Subcutaneous adipose tissue (tissue), 4 donors: ENCODE measurements around the gene RSPH6A. TPM values are rescaled to one million over a fixed set of nuclear protein-coding genes. Genes with fewer than 3 reads are reported as not detected.

Experiments used
- total RNA-seq, 4 donors: library from RNA; depleted of rRNA; stranded (reverse); fragments of >200 nt; gene quantifications; one replicate each; pipeline ENCODE4 v1.1.0, GENCODE V29; 2016
- TF ChIP-seq, protein P1 (sequence below): fragments of 450-650 bp; IDR thresholded peaks from one replicate; pipeline ENCODE4 v1.5.1; 2016; ENCODE audit warnings: low read depth, mild to moderate bottlenecking, control low read depth, antibody characterized with exemption, moderate library complexity

Gene RSPH6A
- total RNA-seq, 4 donors from 2014 or later: not detected

DNA sequence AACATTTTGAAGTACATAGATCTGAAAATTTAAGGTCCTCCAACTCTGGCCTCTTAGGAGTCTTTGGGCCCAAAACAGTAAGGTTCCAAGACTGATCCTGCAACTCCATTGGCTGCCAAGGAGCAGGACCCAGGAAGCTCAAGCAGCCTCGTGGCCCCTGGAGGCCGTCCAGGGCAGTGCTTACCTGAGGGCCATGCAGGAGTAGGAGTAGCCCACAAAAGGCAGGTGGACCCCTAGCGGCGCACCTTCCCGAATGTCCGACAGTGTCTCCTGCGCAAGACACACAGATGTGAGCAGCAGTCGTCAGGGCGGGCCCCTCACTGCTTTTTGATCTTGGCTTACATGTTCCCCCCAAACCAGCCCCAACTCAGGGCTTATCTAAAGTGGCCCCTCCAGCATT is 40.3 kb downstream of the RSPH6A start:
- TF ChIP-seq, protein P1, sequence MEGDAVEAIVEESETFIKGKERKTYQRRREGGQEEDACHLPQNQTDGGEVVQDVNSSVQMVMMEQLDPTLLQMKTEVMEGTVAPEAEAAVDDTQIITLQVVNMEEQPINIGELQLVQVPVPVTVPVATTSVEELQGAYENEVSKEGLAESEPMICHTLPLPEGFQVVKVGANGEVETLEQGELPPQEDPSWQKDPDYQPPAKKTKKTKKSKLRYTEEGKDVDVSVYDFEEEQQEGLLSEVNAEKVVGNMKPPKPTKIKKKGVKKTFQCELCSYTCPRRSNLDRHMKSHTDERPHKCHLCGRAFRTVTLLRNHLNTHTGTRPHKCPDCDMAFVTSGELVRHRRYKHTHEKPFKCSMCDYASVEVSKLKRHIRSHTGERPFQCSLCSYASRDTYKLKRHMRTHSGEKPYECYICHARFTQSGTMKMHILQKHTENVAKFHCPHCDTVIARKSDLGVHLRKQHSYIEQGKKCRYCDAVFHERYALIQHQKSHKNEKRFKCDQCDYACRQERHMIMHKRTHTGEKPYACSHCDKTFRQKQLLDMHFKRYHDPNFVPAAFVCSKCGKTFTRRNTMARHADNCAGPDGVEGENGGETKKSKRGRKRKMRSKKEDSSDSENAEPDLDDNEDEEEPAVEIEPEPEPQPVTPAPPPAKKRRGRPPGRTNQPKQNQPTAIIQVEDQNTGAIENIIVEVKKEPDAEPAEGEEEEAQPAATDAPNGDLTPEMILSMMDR: no peak

DNA sequence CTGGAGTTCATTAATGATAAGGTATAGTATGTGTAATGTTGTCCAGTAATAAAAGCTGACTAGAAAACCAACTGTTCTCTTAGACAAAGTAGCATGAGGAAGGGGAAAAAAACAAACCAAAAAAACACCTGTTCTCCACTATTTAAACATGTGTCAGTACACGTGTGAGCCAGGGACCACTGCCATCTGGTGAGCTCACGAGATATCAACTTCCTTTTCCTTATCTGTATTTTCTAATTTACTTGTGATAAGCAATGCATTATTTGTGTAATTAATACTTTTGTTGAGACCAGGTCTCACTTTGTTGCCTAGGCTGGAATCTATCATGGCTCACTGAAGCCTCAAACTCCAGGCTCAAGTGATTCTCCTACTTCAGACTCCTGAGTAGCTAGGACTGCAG is 41.7 kb downstream of the RSPH6A start:
- TF ChIP-seq, protein P1: no peak

DNA sequence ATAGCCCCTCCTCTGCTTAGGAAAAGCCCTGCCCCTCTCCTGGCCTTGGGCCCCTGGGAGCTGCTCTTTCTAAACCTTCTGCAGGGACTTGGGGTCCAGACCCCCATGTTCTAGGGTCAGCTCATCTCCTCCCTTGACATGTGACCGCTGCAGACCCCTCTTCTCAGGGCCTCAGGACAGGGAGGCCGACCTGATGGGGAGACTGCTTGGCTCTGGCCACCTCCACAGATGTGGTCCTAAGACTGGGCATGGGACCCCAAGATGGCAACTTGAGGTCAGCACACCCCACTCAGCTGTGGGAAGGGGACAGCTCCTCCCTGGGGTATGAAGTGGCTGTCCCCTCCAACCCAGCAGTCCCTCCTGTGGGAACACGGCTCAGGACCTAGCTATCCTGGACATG is 42.2 kb downstream of the RSPH6A start:
- TF ChIP-seq, protein P1: no peak

DNA sequence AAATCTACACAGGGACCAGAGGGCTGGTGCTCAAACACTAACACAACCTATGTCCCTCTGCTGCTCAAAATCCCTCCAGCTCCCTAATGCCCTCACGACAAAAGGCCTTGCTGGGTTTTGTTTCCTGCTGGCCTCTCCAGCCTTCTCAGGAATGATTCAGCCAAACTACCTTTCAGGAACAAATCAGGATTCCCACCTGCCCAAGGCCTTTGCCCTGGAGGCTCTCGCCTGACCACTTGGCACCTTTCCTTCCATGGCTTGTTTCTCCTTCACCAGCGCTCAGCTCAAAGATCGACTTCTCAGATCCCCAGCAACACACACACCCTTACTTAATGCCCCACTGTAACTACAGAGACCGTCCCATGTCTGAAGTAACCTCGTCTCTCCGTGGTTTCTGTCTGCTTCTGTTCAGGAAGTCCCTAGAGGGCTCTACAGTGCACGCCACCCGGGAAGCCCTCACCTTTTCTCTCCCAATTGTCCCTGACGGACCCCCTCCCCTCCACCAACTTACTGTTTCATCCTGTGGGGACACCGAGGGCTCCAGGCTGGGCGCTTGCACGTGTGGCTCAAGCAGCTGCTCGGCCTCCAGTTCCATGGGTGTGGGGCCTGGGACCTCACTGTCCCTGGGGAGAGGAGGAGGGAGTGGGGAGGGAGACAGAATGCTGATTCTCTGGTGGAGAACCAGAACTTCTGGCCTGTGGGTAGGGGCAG is 42.8 kb downstream of the RSPH6A start:
- TF ChIP-seq, protein P1: no peak

DNA sequence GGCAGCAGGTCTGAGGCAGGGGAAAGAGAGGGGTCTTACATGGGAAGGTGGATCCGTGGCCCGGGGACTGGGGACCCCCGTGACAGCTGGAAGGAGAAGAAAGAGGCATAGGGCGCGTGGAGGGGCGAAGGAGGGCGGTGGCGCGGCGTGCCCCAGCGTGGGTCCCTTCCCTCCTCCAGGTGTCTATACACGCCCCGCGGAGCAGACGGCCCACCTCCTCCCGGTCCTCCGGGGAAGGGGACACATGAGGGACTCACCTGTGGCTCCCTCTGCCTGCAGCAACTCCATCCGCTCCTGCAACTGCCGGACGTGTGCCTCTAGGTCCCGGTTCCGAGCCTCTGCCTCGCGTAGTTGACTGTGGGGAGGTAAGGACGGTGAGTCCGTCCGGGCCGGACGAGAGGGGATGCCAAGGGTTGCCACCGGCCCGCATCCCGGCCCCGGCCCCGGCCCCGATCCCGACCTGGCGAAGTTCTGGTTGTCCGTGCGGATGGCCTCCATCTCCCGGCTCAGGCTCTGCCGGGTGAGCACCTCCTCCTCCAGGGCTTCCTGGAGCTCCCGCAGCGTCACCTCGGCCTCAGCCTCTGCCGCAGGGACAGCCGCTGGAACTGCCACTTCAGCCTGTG is 43.7 kb downstream of the RSPH6A start:
- TF ChIP-seq, protein P1: no peak

DNA sequence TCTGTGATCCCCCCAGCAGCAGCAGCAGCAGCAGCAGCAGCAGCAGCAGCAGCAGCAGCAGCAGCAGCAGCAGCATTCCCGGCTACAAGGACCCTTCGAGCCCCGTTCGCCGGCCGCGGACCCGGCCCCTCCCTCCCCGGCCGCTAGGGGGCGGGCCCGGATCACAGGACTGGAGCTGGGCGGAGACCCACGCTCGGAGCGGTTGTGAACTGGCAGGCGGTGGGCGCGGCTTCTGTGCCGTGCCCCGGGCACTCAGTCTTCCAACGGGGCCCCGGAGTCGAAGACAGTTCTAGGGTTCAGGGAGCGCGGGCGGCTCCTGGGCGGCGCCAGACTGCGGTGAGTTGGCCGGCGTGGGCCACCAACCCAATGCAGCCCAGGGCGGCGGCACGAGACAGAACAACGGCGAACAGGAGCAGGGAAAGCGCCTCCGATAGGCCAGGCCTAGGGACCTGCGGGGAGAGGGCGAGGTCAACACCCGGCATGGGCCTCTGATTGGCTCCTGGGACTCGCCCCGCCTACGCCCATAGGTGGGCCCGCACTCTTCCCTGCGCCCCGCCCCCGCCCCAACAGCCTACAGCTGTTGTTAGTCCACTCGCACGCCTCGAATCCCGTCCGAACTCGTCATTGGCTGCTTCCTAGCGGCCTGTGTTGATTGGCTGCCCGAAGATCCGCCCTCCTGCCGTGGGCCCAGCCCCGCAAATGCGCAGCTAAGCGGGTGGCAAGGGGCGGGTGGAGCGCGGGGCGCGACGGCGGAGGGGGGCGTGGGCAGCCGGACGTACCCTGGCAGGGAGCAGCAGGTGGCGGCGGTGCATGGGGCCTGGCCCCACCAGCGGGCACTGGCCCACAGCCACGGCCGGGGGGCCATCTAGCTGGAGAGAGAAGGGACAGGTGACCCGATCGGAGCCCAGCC is 44.7 kb downstream of the RSPH6A start:
- TF ChIP-seq, protein P1: no peak

DNA sequence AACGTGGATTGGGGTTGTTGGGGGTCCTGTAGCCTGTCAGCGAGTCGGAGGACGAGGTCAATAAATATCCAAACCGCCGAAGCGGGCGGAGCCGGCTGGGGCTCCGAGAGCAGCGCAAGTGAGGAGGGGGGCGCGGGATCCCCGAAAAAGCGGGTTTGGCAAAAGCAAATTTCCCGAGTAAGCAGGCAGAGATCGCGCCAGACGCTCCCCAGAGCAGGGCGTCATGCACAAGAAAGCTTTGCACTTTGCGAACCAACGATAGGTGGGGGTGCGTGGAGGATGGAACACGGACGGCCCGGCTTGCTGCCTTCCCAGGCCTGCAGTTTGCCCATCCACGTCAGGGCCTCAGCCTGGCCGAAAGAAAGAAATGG is 45.3 kb downstream of the RSPH6A start:
- TF ChIP-seq, protein P1: no peak
